GM03348 (cell line): ENCODE measurements around the gene CCDC93.
"Not testable (repeated sequence)": the region's sequence is repeated elsewhere in the genome, so short reads cannot be mapped to it uniquely, and the experiment has no call there.

Experiments used
- DNase-seq: peaks from one replicate; pipeline ENCODE4 v3.0.0; 2012; ENCODE audit warnings: low spot score

The CCDC93 gene

GRCh38 chr2:117956036-117956796 is 57.7 kb downstream of the CCDC93 start:
- no peak for DNase-seq

- DNase-seq = no peak
Observed at GRCh38 chr2:117953231-117953630, 60.6 kb downstream of the CCDC93 start.

- no peak for DNase-seq
Observed at GRCh38 chr2:117952701-117953100, 61.2 kb downstream of the CCDC93 start.

GRCh38 chr2:117952228-117952627 is 61.6 kb downstream of the CCDC93 start:
- DNase-seq = no peak

GRCh38 chr2:117949806-117950205 is 64.1 kb downstream of the CCDC93 start:
- DNase-seq = no peak

- DNase-seq = no peak
Observed at GRCh38 chr2:117948615-117949014, 65.3 kb downstream of the CCDC93 start.

- DNase-seq = no peak
Observed at GRCh38 chr2:117945296-117945695, 68.6 kb downstream of the CCDC93 start.

- DNase-seq = no peak
Observed at GRCh38 chr2:117944816-117945215, 69.1 kb downstream of the CCDC93 start.

GRCh38 chr2:117943013-117943672 is 70.7 kb downstream of the CCDC93 start:
- DNase-seq = peak; percentile 49

GRCh38 chr2:117942551-117942950 is 71.3 kb downstream of the CCDC93 start:
- peak; percentile 67 for DNase-seq

- no peak for DNase-seq
Observed at GRCh38 chr2:117941693-117942092, 72.2 kb downstream of the CCDC93 start.

- peak; percentile 37 for DNase-seq
Observed at GRCh38 chr2:117940436-117940835, 73.4 kb downstream of the CCDC93 start.

- no peak for DNase-seq
Observed at GRCh38 chr2:117938611-117939010, 75.3 kb downstream of the CCDC93 start.

- DNase-seq = no peak
Observed at GRCh38 chr2:117936871-117937428, 76.9 kb downstream of the CCDC93 start.

- DNase-seq = no peak
Observed at GRCh38 chr2:117935954-117936353, 77.9 kb downstream of the CCDC93 start.

- DNase-seq = no peak
Observed at GRCh38 chr2:117935456-117935855, 78.4 kb downstream of the CCDC93 start.

- no peak for DNase-seq
Observed at GRCh38 chr2:117933884-117934354, 80.0 kb downstream of the CCDC93 start.

GRCh38 chr2:117931978-117932377 is 81.9 kb downstream of the CCDC93 start:
- DNase-seq = no peak

GRCh38 chr2:117931266-117931665 is 82.6 kb downstream of the CCDC93 start:
- DNase-seq = no peak

GRCh38 chr2:117930775-117931174 is 83.1 kb downstream of the CCDC93 start:
- no peak for DNase-seq

GRCh38 chr2:117923471-117923870 is 90.4 kb downstream of the CCDC93 start:
- not testable (repeated sequence) for DNase-seq

GRCh38 chr2:117921520-117921919 is 92.3 kb downstream of the CCDC93 start:
- no peak for DNase-seq

GRCh38 chr2:117918608-117919007 is 95.3 kb downstream of the CCDC93 start:
- DNase-seq = no peak
